ENCODE data around the gene SLX4IP.

GRCh38 chr20:10577648-10578047, 142.5 kb downstream of the SLX4IP start:
- no peak for TF ChIP-seq CTCF (IDR thresholded peaks at IDR 0.05)
- TF ChIP-seq EP300 (IDR thresholded peaks at IDR 0.05), result no peak
- TF ChIP-seq POLR2A (IDR thresholded peaks at IDR 0.05), result no peak
- TF ChIP-seq POLR2AphosphoS5 (IDR thresholded peaks at IDR 0.05), result no peak
